Urothelium cell line (cell line): Measurements from ENCODE around the gene C2CD4A.
"Not testable (repeated sequence)": the region's sequence is repeated elsewhere in the genome, so short reads cannot be mapped to it uniquely, and the experiment has no call there.

Source experiments
- DNase-seq: peaks from one replicate; pipeline ENCODE4 v3.0.0; 2011; ENCODE audit warnings: low spot score, mixed read lengths
- FAIRE-seq: peaks from 2 replicates; lab custom pipeline; 2011; peaks lifted over from hg19 to GRCh38; lab: Jason Lieb, UNC

Gene C2CD4A

DNA sequence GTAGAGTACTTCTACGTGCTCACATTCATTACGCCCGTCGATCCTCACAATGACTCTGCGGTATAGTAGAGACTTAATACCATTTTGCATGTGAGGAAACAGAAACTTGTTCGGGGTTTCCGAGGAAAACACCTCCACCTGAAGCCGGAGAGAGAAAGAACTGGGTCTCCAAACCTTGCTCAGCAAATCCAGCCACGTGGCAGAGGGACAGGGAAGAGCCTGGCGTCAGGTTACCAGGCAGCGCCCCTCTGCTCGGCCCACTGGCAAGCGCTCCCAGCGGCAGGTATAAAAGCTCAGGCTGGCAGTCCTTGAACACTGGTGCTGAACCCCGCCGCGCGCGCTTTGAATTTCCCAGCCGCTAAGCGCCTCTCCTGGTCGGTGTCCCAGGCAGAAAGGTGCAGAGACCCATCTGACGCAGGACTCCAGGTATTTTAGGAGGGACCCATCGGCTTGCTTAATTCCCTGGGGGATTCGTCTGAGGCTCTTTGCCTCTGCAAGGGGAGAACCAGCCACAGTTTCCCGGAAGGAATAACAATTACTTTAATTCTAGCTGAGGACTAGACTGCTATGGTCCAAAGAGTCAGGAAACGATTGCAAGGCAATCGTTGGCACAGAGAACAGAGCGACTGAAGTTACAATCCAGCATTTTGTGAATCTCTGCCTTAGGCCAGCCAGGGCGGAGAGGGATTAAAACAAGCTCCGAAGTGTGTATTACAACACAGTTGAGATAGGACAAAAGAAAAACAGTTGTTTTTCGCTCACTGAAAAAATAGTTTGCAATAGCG lies at the start of gene C2CD4A:
Gene C2CD4A, plus strand, starts transcription at position 315 of the 785 bp plus-strand sequence. CDS start 637 bp downstream, outside the sequence.
- DNase-seq: peak; percentile 35

GRCh38 chr15:62020576-62021160 lies 46.1 kb upstream of the C2CD4A start:
- DNase-seq: no peak
- no peak for FAIRE-seq

More for the DNA sequence above, at the start of gene C2CD4A:
- no peak for FAIRE-seq

DNA sequence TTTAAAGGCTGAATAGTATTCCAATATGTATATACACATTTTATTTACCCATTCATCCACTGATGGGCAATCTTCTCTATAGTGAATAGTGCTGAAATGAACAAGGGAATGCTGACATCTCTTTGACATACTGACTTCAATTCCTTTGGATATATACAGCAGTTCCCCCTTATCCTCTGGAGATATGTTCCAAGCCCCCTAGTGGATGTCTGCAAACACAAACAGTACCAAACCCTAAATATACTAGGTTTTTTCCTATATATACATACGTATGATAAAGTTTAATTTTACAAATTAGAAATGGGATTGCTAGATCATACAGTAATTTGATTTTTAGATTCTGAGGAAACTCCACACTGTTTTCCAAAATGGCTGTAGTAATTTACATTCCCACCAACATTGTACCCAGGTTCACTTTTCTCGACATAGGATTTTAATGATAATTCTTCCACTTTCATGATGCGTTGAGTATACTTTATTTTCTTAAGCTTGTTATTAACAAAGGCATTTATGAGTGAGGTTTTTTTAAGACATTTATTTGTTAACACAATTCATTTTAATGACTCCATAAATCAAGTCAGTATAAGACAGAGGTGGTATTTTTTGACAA lies 44.7 kb upstream of the C2CD4A start:
- DNase-seq: no peak
- no peak for FAIRE-seq

DNA sequence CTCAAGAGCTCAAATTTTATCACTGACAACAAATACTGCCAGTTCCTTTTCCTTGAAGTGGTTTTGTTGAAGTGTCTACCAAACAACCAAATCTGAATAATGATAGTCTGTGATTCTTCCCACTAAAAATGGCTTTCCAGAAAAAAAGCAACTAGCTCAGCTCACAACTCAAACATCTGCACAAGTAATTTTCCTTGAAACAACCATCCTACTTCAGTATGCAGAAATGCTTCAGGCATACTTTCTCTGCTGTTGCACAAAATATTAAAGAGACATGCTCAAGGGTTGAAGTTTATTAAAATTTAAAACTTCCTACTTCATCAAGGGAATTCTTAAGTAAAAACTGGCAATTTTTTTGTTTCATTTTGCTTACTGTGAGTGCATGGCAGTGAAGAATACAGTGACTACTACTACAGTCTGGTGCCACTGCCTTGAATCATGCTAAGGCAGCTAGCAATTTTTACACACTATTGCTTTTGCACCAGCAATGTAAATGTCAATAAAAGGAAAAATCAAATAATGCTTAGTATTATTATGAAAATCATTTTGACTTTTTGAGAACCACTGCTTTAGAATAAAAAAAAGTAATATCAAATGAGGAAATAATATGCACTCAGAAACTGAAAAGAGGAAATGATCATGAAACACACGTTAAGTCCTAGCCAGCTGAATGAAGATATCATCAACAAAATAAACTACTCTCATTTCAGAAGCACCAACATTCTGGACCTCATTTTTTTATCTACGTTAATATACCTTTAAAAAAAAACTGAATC lies 40.1 kb upstream of the C2CD4A start:
- DNase-seq: no peak
- FAIRE-seq: no peak

GRCh38 chr15:62027263-62027565 lies 39.6 kb upstream of the C2CD4A start:
- no peak for DNase-seq
- FAIRE-seq: no peak

DNA sequence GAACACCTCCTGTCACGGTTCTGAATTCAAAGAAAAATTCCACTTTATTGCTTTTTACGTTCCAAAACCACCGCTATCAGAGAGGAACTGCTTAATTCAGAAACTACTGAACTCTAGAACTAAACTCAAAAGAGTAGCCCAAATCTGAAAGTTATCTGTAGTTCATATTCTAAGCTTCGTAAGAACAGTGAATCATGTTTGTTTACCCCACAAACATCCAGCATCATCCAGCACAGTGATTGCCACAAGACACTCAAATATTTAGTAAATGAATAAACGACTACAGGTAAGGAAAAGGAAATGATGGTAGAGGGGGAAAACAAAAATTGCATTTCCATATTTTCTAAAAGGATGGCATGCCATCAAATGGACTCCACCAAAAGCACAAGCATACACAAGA lies 38.9 kb upstream of the C2CD4A start:
- DNase-seq: no peak
- no peak for FAIRE-seq

- peak; percentile 28 for DNase-seq
These were observed 31.4 kb upstream of the C2CD4A start for GRCh38 chr15:62035256-62035924.

GRCh38 chr15:62046078-62046743 lies 20.6 kb upstream of the C2CD4A start:
- DNase-seq (no peak), FAIRE-seq (no peak)

More at GRCh38 chr15:62035256-62035924, 31.4 kb upstream of the C2CD4A start:
- FAIRE-seq: peak; percentile 79

- no peak for DNase-seq
- no peak for FAIRE-seq
These were observed 19.4 kb upstream of the C2CD4A start for GRCh38 chr15:62047282-62047827.

DNA sequence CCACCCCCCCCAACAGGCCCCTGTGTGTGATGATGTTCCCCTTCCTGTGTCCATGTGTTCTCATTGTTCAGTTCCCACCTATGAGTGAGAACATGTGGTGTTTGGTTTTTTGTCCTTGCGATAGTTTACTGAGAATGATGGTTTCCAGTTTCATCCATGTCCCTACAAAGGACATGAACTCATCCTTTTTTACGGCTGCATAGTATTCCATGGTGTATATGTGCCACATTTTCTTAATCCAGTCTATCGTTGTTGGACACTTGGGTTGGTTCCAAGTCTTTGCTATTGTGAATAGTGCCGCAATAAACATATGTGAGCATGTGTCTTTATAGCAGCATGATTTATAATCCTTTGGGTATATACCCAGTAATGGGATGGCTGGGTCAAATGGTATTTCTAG lies 18.5 kb upstream of the C2CD4A start:
- FAIRE-seq: not testable (repeated sequence)

DNA sequence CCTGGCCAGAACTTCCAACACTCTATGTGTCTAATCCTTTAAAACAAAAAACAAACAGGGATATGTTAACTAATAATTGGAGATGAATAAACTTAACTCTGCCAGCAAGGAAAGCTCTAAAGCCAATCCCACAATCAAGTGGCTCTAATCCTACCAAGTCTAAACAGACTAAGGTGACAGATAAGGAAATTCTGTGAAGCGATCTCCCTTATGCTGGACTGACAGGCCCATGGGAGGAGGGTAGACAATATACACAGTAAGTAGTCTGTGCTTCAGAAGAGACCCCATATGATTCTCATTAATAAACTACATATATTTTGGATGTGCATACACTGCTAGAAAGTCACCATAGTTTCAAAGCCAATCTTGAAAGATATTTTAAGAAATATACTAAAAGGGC lies 16.7 kb upstream of the C2CD4A start:
- DNase-seq (no peak), FAIRE-seq (no peak)

More for the DNA sequence above, 18.5 kb upstream of the C2CD4A start:
- not testable (repeated sequence) for DNase-seq

DNA sequence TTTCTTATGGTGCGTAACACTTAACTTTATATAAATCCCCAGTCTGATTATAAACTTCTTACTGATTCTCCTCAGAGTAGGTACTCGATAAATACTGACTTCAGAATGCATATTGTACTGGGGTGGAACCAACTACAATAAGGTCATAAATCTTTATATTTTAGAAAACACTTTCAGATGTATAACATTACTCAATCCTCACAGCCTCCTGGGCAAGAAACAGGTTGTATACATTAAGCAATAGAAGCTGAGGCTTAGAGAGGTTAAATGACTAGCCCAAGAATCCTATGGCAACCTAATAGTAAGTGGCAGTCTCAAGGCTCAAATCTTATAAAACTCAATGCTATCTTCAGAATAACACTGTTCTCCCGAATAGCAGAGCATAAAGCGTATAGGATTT lies 15.6 kb upstream of the C2CD4A start:
- FAIRE-seq (no peak), DNase-seq (no peak)

GRCh38 chr15:62052713-62053112 lies 14.1 kb upstream of the C2CD4A start:
- DNase-seq: no peak
- no peak for FAIRE-seq

DNA sequence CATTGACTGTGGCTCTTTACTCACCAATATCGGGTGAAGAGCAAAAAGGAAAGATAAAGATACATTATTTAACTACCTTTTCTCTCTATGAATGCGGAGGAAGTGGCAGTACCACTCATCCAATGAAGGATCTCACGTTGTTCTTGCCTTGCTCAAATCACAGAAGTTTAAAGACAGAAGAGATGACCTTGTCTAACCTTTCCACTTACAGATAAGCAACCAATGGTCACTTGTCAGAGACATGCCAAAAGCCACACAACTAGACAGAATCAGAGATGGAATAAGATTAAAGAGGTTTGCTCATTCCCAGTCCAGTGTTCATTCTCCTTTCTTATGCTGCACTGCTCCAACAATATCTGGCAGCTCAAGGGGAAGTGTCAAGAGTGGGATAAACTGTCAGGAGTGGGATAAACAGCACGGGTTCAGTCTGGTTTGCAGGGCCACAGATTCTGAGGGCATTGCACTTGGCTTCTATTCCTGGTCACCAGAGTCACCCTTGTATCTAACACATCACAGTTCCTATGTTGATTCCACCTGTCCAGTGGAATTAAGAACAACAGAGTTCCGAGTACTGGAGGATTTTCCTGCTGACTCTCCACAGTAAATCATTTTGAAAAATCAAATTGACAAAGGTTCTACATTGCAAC lies 13.2 kb upstream of the C2CD4A start:
- FAIRE-seq: no peak
- DNase-seq: no peak

DNA sequence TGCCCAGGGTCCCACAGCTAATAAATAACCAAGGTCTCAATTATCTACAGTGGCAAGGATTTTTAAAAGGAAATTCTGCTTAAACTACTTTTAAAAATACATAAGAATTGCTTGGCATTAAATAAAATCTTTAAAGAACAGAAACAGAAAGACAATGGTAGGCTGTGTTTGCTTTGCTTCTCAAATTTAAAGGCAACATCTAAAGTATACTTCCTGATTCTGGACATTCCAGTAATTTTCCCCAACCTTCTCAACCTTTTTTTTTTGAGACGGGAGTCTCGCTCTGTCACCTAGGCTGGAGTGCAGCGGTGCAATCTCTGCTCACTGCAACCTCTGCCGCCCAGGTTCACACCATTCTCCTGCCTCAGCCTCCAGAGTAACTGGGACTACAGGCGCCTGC lies 11.8 kb upstream of the C2CD4A start:
- FAIRE-seq (no peak), DNase-seq (no peak)

- DNase-seq (no peak), FAIRE-seq (no peak)
These were observed 9.3 kb upstream of the C2CD4A start for GRCh38 chr15:62057341-62057980.

DNA sequence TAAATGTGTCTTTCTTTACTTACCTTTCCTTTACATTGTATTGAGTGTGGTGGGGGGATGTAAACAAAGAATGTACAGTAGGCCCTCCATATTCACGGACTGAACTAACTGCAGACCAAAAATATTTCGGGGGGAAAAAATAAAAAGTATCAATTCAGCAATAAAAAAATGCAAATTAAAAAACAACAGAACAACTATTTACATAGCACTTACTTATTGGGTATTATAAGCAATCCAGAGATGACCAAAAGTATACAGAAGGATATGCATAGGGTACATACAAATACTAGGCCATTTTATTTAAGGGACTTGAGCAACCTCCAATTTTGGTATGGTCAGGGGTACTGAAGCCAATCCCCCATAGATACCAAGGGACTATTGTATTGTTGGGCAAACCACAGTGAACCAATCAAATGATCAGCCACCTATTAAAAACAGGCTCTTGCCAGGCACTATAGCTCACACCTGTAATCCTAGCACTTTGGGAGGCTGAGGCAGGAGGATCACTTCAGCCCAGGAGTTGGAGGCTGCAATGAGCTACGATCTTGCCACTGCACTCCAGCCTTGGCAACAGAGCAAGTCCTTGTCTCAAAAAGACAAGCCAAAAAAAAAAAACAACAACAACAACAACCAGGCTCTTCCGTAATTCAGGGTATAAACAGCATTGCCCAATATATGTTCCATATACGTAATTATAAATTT lies 8.3 kb upstream of the C2CD4A start:
- DNase-seq (no peak), FAIRE-seq (peak; percentile 27)

DNA sequence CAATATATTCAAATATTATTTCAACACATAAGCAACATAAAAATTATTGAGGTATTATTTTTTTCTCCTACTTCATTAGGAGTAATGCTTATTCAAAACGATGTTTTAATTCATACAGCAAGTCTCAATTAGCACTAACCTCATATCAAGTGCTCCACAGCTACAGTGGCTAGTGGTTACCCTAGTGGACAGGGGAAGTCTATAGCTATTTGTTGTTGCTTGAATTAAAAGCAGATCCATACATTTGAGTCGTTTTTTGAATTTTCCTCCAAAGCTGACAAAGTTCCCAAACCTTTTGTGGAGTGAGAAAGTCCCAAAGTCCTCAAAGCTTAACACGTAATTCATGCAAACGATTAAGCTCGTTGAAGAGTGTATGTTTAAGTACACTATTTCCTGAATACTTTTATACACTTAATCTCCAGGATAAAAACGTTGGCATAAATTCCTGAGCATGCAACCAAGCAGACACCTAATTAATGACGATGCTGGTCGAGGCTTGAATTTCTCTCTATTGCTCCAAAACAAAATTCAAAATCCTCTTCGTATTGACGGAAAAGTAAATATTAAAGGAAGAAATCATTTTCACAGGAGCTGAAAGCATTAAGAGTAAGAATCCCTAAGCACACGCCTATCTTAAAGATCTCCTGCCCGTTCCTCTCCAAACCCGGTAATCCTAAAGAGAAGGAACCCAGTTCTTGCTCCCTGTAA lies 7.5 kb upstream of the C2CD4A start:
- DNase-seq (no peak), FAIRE-seq (no peak)
